ENCODE data around the gene GALNT11. TPM values are rescaled to one million over a fixed set of nuclear protein-coding genes. Genes with fewer than 3 reads are reported as not detected.

Gene GALNT11
- total RNA-seq = 38.6 and 44.6 TPM in 2 replicates

GRCh38 chr7:152025077-152025936, at the start of gene GALNT11:
GALNT11 (plus strand) TSS chr7:152025674; CDS start chr7:152094228, 68,554 bp downstream.

Other genes starting within 250 kb of the GALNT11 start
- gene PRKAG2, start 148.6 kb upstream of the GALNT11 start, total RNA-seq = 5.1 and 7.5 TPM in 2 replicates
- not detected in 2 replicates for gene GALNTL5, start 69.2 kb upstream of the GALNT11 start, total RNA-seq

Data from cardiac ventricle fibroblast (primary cell).